Kidney epithelial cell (primary cell): Measurements from ENCODE around the gene FSTL3. TPM values are rescaled to one million over a fixed set of nuclear protein-coding genes. Genes with fewer than 3 reads are reported as not detected.

Experiments
- DNase-seq: peaks from one replicate; pipeline ENCODE4 v3.0.0-alpha.2; 2010; ENCODE audit warnings: low read depth
- H3K27me3 ChIP-seq: 2 replicates; pipeline ENCODE4 v1.6.0; 2011; ENCODE audit warnings: low read length; ENCODE audit not compliant: control insufficient read depth, insufficient read depth
- H3K36me3 ChIP-seq: 2 replicates; pipeline ENCODE4 v1.5.1; 2011; ENCODE audit warnings: low read length; ENCODE audit not compliant: control insufficient read depth, insufficient read depth
- H3K4me3 ChIP-seq: 2 replicates; pipeline ENCODE4 v1.5.1; 2011; ENCODE audit warnings: low read depth, mild to moderate bottlenecking, control low read depth, low read length
- total RNA-seq: library from RNA; depleted of rRNA; stranded (reverse); fragments of >200 nt; gene quantifications from 2 replicates; pipeline ENCODE4 v1.2.3, GENCODE V29; 2015
- TF ChIP-seq, protein P1 (sequence below): IDR thresholded peaks from 2 replicates; pipeline ENCODE4 v1.5.1; 2011; ENCODE audit warnings: mild to moderate bottlenecking, moderate library complexity, low read length, control low read depth, inconsistent platforms; ENCODE audit not compliant: insufficient read depth, poor library complexity, severe bottlenecking

FSTL3 gene
- total RNA-seq, 1 donor from 2014 or later: 378 TPM

DNA sequence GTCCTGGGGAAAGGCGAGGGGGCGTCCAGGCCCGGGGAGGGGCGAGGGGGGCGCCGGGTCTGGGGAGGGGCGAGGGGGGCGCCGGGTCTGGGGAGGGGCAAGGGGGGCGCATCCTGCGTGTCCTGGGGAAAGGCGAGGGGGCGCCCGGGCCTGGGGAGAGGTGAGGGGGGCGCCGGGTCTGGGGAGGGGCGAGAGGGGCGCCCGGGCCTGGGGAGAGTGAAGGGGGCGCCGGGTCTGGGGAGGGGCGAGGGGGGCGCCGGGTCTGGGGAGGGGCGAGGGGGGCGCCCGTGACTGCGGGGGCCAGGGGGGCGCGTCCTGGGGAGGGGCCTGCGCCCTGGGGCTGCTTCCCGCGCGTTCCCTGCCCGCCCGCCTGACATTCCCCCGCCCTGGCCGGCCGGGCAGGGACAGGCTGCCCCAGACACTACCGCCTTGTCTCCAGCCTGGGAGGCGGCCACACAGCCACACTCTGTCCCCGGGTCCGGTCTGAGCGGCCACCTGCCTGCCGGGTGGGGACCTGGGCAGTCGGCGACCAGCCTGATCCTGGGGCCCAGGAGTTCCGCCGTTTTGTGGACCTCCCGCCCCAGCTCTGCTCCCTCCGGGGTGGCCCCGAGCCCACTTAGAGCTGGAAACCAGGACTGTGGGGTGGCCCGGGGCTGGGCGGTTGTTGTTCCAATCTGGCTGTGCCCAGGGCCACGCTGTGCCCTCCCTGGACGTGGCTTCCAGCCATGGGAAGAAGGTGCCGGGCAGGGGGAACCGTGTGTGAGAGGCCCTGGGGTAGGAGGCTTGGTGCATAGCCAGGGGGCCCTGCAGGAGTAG is 44.4 kb downstream of the FSTL3 start:
- Histone ChIP-seq H3K27me3 (peaks cover 11% of the 10 kb centered on the region), H3K36me3 (no peaks in the 10 kb centered on the region), H3K4me3 (no peak overlapping the region)
- DNase-seq: no peak
- TF ChIP-seq, protein P1, sequence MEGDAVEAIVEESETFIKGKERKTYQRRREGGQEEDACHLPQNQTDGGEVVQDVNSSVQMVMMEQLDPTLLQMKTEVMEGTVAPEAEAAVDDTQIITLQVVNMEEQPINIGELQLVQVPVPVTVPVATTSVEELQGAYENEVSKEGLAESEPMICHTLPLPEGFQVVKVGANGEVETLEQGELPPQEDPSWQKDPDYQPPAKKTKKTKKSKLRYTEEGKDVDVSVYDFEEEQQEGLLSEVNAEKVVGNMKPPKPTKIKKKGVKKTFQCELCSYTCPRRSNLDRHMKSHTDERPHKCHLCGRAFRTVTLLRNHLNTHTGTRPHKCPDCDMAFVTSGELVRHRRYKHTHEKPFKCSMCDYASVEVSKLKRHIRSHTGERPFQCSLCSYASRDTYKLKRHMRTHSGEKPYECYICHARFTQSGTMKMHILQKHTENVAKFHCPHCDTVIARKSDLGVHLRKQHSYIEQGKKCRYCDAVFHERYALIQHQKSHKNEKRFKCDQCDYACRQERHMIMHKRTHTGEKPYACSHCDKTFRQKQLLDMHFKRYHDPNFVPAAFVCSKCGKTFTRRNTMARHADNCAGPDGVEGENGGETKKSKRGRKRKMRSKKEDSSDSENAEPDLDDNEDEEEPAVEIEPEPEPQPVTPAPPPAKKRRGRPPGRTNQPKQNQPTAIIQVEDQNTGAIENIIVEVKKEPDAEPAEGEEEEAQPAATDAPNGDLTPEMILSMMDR: no peak

DNA sequence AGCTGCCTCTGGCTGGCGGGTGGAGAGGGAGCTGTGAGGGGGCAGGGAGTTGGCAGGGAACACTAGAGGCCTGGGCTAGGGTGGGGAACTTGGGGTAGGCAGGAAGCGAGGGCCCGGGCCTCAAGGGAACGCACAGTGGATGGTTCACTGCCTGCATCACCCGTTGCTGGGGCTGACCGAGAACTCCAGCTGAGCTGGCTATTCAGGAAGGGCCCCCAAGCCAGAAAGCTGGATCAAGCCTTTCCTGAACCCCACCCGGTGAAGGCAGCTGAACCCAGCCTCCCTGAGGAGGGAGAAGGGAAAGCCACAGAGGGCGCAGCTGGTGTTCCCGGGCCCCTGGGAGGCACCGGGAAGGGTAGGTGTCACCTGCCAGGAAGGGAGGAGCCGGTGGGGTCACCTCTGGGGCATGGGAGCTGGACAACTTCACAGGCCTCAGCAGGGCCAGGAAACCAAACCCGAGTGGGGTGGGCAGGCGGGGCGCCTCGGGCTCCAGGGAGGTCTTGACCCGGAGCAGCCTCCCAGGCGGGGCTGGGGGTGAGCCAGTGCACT is 46.4 kb downstream of the FSTL3 start:
- no peaks in the 10 kb centered on the region for H3K36me3 ChIP-seq
- no peak overlapping the region for H3K4me3 ChIP-seq
- TF ChIP-seq, protein P1: no peak
- peaks cover 11% of the 10 kb centered on the region for H3K27me3 ChIP-seq
- no peak for DNase-seq

GRCh38 chr19:723247-723646 is 47.1 kb downstream of the FSTL3 start:
- no peak for DNase-seq
- Histone ChIP-seq H3K4me3 (no peak overlapping the region), H3K36me3 (no peaks in the 10 kb centered on the region), H3K27me3 (peaks cover 11% of the 10 kb centered on the region)
- TF ChIP-seq, protein P1: no peak

GRCh38 chr19:723714-724113 is 47.5 kb downstream of the FSTL3 start:
- TF ChIP-seq, protein P1: no peak
- H3K36me3 ChIP-seq: no peaks in the 10 kb centered on the region

GRCh38 chr19:725461-726089 is 49.4 kb downstream of the FSTL3 start:
- TF ChIP-seq, protein P1: no peak
- peaks cover 4% of the 10 kb centered on the region for H3K27me3 ChIP-seq
- no peak for DNase-seq
- H3K4me3 ChIP-seq: no peak overlapping the region
- no peaks in the 10 kb centered on the region for H3K36me3 ChIP-seq

More at GRCh38 chr19:723714-724113, 47.5 kb downstream of the FSTL3 start:
- Histone ChIP-seq H3K4me3 (no peak overlapping the region), H3K27me3 (peaks cover 11% of the 10 kb centered on the region)
- no peak for DNase-seq
